Osteoblast (primary cell): ENCODE measurements around the gene PLCB4. TPM values are rescaled to one million over a fixed set of nuclear protein-coding genes. Genes with fewer than 3 reads are reported as not detected.

Source experiments
- DNase-seq: peaks from one replicate; pipeline ENCODE4 v3.0.0; 2011; ENCODE audit warnings: low spot score, mixed read lengths; ENCODE audit not compliant: insufficient read length; ENCODE audit errors: missing footprints
- H2AFZ ChIP-seq: 2 replicates; pipeline ENCODE4 v1.6.0; 2011; ENCODE audit warnings: mild to moderate bottlenecking, low read length
- H3K27ac ChIP-seq: 2 replicates; pipeline ENCODE4 v1.5.1; 2011; ENCODE audit warnings: mild to moderate bottlenecking, low read depth, low read length, moderate library complexity
- H3K27me3 ChIP-seq: 2 replicates; pipeline ENCODE4 v1.6.0; 2012; ENCODE audit warnings: mild to moderate bottlenecking, control low read depth, inconsistent platforms, low read length, moderate library complexity; ENCODE audit not compliant: insufficient read depth
- H3K36me3 ChIP-seq: 2 replicates; pipeline ENCODE4 v1.5.1; 2011; ENCODE audit warnings: mild to moderate bottlenecking, low read length, control low read depth, moderate library complexity; ENCODE audit not compliant: insufficient read depth
- H3K4me1 ChIP-seq: 2 replicates; pipeline ENCODE4 v1.5.1; 2011; ENCODE audit warnings: mild to moderate bottlenecking, low read length, control low read depth, moderate library complexity; ENCODE audit not compliant: insufficient read depth
- H3K4me2 ChIP-seq: 2 replicates; pipeline ENCODE4 v1.6.0; 2011; ENCODE audit warnings: mild to moderate bottlenecking, low read length; ENCODE audit not compliant: insufficient read depth
- H3K4me3 ChIP-seq: fragments of 200-600 bp; sonication (generic); 3 replicates; pipeline ENCODE4 v1.5.1; 2012; ENCODE audit warnings: mild to moderate bottlenecking, low read length, inconsistent platforms; ENCODE audit not compliant: insufficient read depth
- H3K79me2 ChIP-seq: 2 replicates; pipeline ENCODE4 v1.6.0; 2012; ENCODE audit warnings: mild to moderate bottlenecking, low read length, control low read depth, inconsistent platforms; ENCODE audit not compliant: insufficient read depth
- H3K9me3 ChIP-seq: 2 replicates; pipeline ENCODE4 v1.5.1; 2011; ENCODE audit warnings: low read depth, low read length, control low read depth
- H4K20me1 ChIP-seq: 2 replicates; pipeline ENCODE4 v1.6.0; 2012; ENCODE audit warnings: mild to moderate bottlenecking, low read length, control low read depth; ENCODE audit not compliant: insufficient read depth
- CTCF ChIP-seq: IDR thresholded peaks from 2 replicates; pipeline ENCODE4 v1.5.1; 2011; ENCODE audit warnings: mild to moderate bottlenecking, low read depth, low read length, moderate library complexity; ENCODE audit errors: extremely low read depth
- total RNA-seq: library from RNA; depleted of rRNA; stranded (reverse); fragments of >200 nt; gene quantifications from 2 replicates; pipeline ENCODE4 v1.2.3, GENCODE V29; 2012

The PLCB4 gene
- total RNA-seq, 1 donor, result 13.0 TPM

GRCh38 chr20:9211016-9211760, 142.3 kb downstream of the PLCB4 start:
- Histone ChIP-seq H4K20me1 (peaks cover 2% of the 10 kb centered on the region), H3K27me3 (no peaks in the 10 kb centered on the region), H2AFZ (no peak overlapping the region), H3K4me2 (no peak overlapping the region), H3K27ac (no peak overlapping the region), H3K79me2 (peaks cover 46% of the 10 kb centered on the region), H3K36me3 (no peaks in the 10 kb centered on the region), H3K4me1 (peaks cover 13% of the 10 kb centered on the region), H3K4me3 (no peak overlapping the region), H3K9me3 (no peaks in the 10 kb centered on the region)
- no peak for TF ChIP-seq CTCF
- DNase-seq, result no peak

GRCh38 chr20:9212735-9213134, 143.8 kb downstream of the PLCB4 start:
- no peaks in the 10 kb centered on the region for H3K9me3 ChIP-seq
- no peak overlapping the region for H3K4me2 ChIP-seq
- H2AFZ ChIP-seq, result no peak overlapping the region
- H3K27ac ChIP-seq, result no peak overlapping the region
- no peak for DNase-seq
- H3K4me3 ChIP-seq, result no peak overlapping the region
- H4K20me1 ChIP-seq, result peaks cover 2% of the 10 kb centered on the region
- H3K4me1 ChIP-seq, result peaks cover 13% of the 10 kb centered on the region
- no peaks in the 10 kb centered on the region for H3K27me3 ChIP-seq
- H3K36me3 ChIP-seq, result no peaks in the 10 kb centered on the region
- H3K79me2 ChIP-seq, result peaks cover 37% of the 10 kb centered on the region
- no peak for TF ChIP-seq CTCF

GRCh38 chr20:9214685-9215084, 145.8 kb downstream of the PLCB4 start:
- peak; percentile 37 for DNase-seq
- Histone ChIP-seq H3K36me3 (no peaks in the 10 kb centered on the region), H3K27ac (peak overlapping the region; percentile 78), H3K27me3 (no peaks in the 10 kb centered on the region), H3K4me1 (peaks cover 21% of the 10 kb centered on the region), H2AFZ (no peak overlapping the region), H4K20me1 (peaks cover 2% of the 10 kb centered on the region), H3K79me2 (peaks cover 26% of the 10 kb centered on the region), H3K4me2 (peak overlapping the region; percentile 46), H3K9me3 (no peaks in the 10 kb centered on the region), H3K4me3 (no peak overlapping the region)
- no peak for TF ChIP-seq CTCF

- Histone ChIP-seq H3K4me1 (peaks cover 26% of the 10 kb centered on the region), H2AFZ (no peak overlapping the region), H3K27ac (peak overlapping the region; percentile 78), H3K27me3 (no peaks in the 10 kb centered on the region), H3K4me3 (no peak overlapping the region), H3K9me3 (no peaks in the 10 kb centered on the region), H3K79me2 (peaks cover 24% of the 10 kb centered on the region), H3K36me3 (no peaks in the 10 kb centered on the region), H3K4me2 (no peak overlapping the region), H4K20me1 (peaks cover 2% of the 10 kb centered on the region)
- DNase-seq, result no peak
- peak; percentile 46 for TF ChIP-seq CTCF
Observed at GRCh38 chr20:9215539-9215938, 146.7 kb downstream of the PLCB4 start.
